Small intestine (tissue), 7 donors: Measurements from ENCODE around the gene MCTP1. TPM values are rescaled to one million over a fixed set of nuclear protein-coding genes. Genes with fewer than 3 reads are reported as not detected.

Experiments used
- DNase-seq, 2 donors: peaks; one replicate each; pipeline versions ENCODE4 v3.0.0 to v3.0.0-alpha.2; 2013
- FAIRE-seq: peaks from 2 replicates; lab custom pipeline; 2012; peaks lifted over from hg19 to GRCh38; lab: Jason Lieb, UNC
- H3K27ac ChIP-seq, 3 donors: one replicate each; pipeline ENCODE4 v1.5.1; 2013; ENCODE audit warnings: low read length in 2 of 3, mild to moderate bottlenecking in 2 of 3, control low read depth in 1 of 3, inconsistent platforms in 1 of 3, low read depth in 1 of 3, moderate library complexity in 1 of 3
- H3K27me3 ChIP-seq, 3 donors: one replicate each; pipeline ENCODE4 v1.6.1; 2013; ENCODE audit warnings: low read length in 3 of 3, inconsistent platforms in 1 of 3; ENCODE audit not compliant: control insufficient read depth in 3 of 3, insufficient read depth in 3 of 3
- H3K36me3 ChIP-seq, 3 donors: one replicate each; pipeline ENCODE4 v1.6.1; 2013; ENCODE audit warnings: low read length in 3 of 3, inconsistent platforms in 1 of 3, low read depth in 1 of 3, mild to moderate bottlenecking in 1 of 3, moderate library complexity in 1 of 3; ENCODE audit not compliant: control insufficient read depth in 3 of 3, insufficient read depth in 2 of 3
- H3K4me1 ChIP-seq, 3 donors: one replicate each; pipeline ENCODE4 v1.6.1; 2013; ENCODE audit warnings: low read length in 2 of 3, inconsistent platforms in 1 of 3, low read depth in 1 of 3, mild to moderate bottlenecking in 1 of 3, moderate library complexity in 1 of 3; ENCODE audit not compliant: control insufficient read depth in 3 of 3, insufficient read depth in 2 of 3
- H3K4me3 ChIP-seq, 3 donors: one replicate each; pipeline ENCODE4 v1.5.1; 2013; ENCODE audit warnings: low read length in 3 of 3, control low read depth in 1 of 3, inconsistent platforms in 1 of 3, low read depth in 1 of 3, mild to moderate bottlenecking in 1 of 3, moderate library complexity in 1 of 3
- H3K9me3 ChIP-seq, 2 donors: one replicate each; pipeline ENCODE4 v1.6.1; 2013; ENCODE audit warnings: low read depth in 1 of 2, low read length in 1 of 2; ENCODE audit not compliant: control insufficient read depth in 2 of 2, insufficient read depth in 1 of 2
- WGBS, 3 donors: extraction: QIAGEN DNeasy Blood & Tissue Kit; methylation state at CpG; one replicate each; pipeline ENCODE4 v1.1.7; 2013; 5-methylcytosine and 5-hydroxymethylcytosine counted together
- polyA plus RNA-seq, 4 donors: library from polyadenylated mRNA; stranded (reverse) in 3 of 4; unstranded in 1 of 4; fragments of 200-250 nt in 3 of 4; fragments of 120-200 nt in 1 of 4; gene quantifications; one replicate each; pipeline versions ENCODE4 v1.2.1 to v1.2.3, GENCODE V29; 2013
- donor health status: healthy with polysubstance abuse.
- donor health status: control.
- donor health status: control.
- donor health status: Bipolar disorder and iron deficiency.
- donor health status: healthy.

MCTP1 gene
- polyA plus RNA-seq, 4 donors, result 0.22 to 6.1 (median 2.3) TPM

DNA sequence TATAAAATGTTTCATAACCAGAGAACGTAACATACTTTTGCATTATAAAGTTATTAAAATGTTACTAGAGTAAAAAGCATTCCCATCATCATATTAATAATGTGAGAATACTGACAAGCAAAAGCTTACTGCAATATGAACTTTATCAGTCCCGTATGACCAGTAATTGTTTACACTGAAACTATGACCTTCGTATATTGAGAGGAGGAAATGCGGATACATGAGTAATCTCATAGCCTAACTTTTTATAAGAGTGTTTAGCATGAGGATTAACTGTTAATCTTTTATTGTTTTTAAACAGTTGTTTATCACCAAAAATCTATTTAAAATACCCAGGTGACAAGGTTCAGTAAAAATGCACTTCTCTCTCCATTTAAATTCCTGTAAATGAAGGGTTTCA, 394.0 kb downstream of the MCTP1 start:
- no peaks in the 10 kb centered on the region for H3K27me3 ChIP-seq
- no peak for DNase-seq
- FAIRE-seq, result no peak
- no peak overlapping the region for H3K4me3 ChIP-seq
- WGBS, 3 donors, result 28 to 53% (median 35%) methylated on average over 4 of the region's 4 CpGs
- no peaks in the 10 kb centered on the region for H3K4me1 ChIP-seq
- H3K27ac ChIP-seq, result no peak overlapping the region
- no peaks in the 10 kb centered on the region for H3K36me3 ChIP-seq
- H3K9me3 ChIP-seq, result no peaks in the 10 kb centered on the region

DNA sequence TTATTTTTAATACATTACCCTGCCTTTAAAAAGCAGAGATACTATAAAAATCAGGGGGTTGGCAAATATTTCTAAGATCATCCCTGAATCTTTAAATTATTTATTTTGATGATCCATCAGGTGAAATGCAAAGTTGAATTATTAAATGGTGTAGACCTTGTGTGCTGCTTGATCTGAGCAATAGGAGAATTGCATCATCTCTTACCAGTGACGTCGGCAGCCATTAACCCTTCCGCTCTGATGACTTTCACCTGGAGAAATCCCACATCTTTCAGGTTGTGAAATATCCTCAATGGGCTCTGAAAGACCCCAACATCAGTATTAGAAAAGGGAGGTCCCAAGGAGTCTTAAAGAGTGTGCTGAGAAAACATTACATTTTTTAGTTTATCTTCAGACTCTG, 396.2 kb downstream of the MCTP1 start:
- no peaks in the 10 kb centered on the region for H3K9me3 ChIP-seq
- no peak for DNase-seq
- H3K4me3 ChIP-seq, result no peak overlapping the region
- H3K4me1 ChIP-seq, result no peaks in the 10 kb centered on the region
- H3K36me3 ChIP-seq, result no peaks in the 10 kb centered on the region
- 81 to 88% (median 81%) methylated on average over 3 of the region's 3 CpGs for WGBS, 3 donors
- no peak overlapping the region for H3K27ac ChIP-seq
- no peak for FAIRE-seq
- H3K27me3 ChIP-seq, result no peaks in the 10 kb centered on the region

DNA sequence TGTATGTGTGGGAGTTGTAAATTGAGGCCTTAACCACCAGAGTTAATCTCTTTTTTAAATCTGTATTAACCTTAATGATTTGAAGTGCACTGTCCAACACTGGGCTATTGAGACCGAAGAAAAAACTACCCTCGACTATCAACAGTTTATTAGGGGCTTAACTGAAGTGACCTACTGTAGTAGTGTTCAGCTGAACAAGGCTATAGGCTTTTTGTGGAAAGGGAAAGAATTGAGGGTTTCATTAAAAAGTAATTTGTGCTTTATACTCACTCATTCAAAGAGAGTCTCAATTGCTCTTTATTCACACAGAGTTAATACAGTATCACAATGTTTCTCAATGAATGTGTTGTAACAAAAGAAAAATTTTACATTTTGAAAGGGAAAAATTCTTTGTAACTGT, 399.0 kb downstream of the MCTP1 start:
- 71 to 89% (median 82%) methylated on average over 2 of the region's 2 CpGs for WGBS, 3 donors
- DNase-seq, result no peak
- Histone ChIP-seq H3K36me3 (no peaks in the 10 kb centered on the region), H3K9me3 (no peaks in the 10 kb centered on the region), H3K27ac (no peak overlapping the region), H3K27me3 (no peaks in the 10 kb centered on the region), H3K4me1 (no peaks in the 10 kb centered on the region), H3K4me3 (no peak overlapping the region)
- no peak for FAIRE-seq

DNA sequence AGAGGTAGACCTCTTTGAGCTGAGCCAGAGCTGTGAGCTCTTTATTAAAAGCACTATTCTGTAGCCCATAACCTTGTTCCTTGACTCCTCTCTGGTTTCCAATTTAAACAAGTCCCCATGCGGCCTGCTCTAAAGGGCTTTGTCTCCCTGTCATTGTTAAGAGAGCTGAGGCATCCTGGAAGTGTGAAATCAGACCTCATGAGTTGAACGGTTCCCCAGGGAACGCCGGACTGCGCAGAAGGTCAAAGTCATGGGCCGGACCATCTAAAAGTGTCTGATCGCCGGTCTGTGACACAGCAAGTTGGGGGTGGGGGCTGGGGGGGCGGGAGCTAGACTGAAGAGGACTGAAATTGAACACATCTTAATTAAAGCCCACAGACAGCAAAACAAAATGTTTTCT, 400.6 kb downstream of the MCTP1 start:
- FAIRE-seq (no peak), DNase-seq (no peak)
- no peak overlapping the region for H3K4me3 ChIP-seq
- H3K36me3 ChIP-seq, result no peaks in the 10 kb centered on the region
- 68 to 73% (median 71%) methylated on average over 9 of the region's 9 CpGs for WGBS, 3 donors
- H3K27ac ChIP-seq, result no peak overlapping the region
- no peaks in the 10 kb centered on the region for H3K27me3 ChIP-seq
- no peaks in the 10 kb centered on the region for H3K4me1 ChIP-seq
- no peaks in the 10 kb centered on the region for H3K9me3 ChIP-seq

DNA sequence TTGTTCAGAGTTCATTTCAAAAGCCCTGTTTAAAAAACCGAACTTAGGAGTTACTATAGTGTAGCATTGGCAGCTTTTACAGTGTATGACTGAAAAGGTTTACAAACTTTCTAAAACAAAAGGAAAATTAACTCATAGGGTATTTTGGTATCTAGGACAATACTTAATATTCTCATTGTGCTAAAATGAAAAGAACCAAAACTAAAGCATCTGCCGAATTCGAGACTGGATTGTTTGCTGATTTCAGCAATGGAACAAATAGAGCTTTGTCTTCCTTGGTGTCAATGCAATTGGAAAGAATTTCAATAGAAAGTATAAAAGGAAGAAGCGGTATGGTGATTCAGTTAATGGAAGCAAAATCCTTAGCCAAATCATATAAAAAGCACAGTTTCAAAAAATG, 412.4 kb downstream of the MCTP1 start:
- Histone ChIP-seq H3K4me3 (no peak overlapping the region), H3K27ac (no peak overlapping the region), H3K4me1 (no peaks in the 10 kb centered on the region), H3K27me3 (no peaks in the 10 kb centered on the region), H3K9me3 (no peaks in the 10 kb centered on the region), H3K36me3 (no peaks in the 10 kb centered on the region)
- FAIRE-seq (no peak), DNase-seq (no peak)
- 80 to 82% (median 80%) methylated on average over 4 of the region's 4 CpGs for WGBS, 3 donors

DNA sequence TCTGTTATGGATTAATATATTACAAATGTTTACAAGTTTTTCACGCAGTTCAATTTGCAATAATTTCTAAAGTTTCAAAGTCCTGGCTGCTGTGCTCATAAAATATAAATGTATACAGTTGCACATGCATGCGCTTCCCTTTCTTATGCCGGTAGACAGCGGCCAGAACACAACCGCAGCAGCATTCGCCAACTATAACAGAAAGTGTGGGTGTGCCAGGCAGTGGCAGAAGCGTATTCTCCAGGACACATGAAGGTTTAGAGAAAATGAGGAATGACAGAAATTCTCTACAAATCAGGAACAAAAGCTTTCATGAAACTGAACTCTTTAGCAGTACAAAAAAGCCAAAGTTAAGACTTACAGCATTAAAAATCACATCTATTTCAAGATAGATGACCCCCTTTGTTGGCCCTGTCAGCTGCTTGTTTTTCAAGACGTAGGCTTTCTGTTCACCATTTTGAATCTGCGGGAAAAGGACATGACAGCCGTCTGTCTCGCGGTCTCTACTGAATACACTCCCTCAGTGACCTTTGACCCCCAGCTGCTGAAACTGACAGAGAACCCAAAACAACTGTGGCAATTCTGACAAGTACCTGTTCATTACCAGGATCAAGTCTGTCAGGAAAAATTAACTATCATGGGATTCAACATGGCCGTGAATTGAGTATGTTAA, 414.2 kb downstream of the MCTP1 start:
- FAIRE-seq (no peak), DNase-seq (peak in 1 of 2 donors; percentile 1)
- Histone ChIP-seq H3K9me3 (no peaks in the 10 kb centered on the region), H3K4me3 (no peak overlapping the region), H3K27ac (no peak overlapping the region), H3K27me3 (no peaks in the 10 kb centered on the region), H3K4me1 (no peaks in the 10 kb centered on the region), H3K36me3 (no peaks in the 10 kb centered on the region)
- WGBS, 3 donors, result 75 to 81% (median 79%) methylated on average over 13 of the region's 13 CpGs

DNA sequence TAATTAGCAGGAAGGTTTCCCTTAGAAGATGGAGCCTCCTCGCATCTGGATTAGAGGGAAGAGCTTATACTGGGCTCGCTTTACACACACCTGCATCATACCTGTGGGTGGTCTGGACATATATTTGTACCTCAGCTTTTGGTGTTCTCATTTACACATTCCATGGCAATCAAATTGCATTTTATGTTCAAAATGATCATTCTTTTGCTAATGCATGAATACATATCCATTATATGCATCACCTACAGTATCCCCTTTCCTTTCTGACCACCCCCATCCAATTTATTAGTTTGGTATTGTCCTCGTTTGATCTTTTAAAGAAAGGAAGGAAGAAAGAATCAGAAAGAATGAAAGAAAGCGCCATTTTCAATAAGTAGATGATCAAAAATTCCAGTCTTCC, 415.0 kb downstream of the MCTP1 start:
- WGBS, 3 donors, result 82 to 94% (median 89%) methylated on average over 4 of the region's 4 CpGs
- DNase-seq (no peak), FAIRE-seq (no peak)
- no peaks in the 10 kb centered on the region for H3K4me1 ChIP-seq
- H3K36me3 ChIP-seq, result no peaks in the 10 kb centered on the region
- no peaks in the 10 kb centered on the region for H3K27me3 ChIP-seq
- H3K9me3 ChIP-seq, result no peaks in the 10 kb centered on the region
- H3K27ac ChIP-seq, result no peak overlapping the region
- no peak overlapping the region for H3K4me3 ChIP-seq

DNA sequence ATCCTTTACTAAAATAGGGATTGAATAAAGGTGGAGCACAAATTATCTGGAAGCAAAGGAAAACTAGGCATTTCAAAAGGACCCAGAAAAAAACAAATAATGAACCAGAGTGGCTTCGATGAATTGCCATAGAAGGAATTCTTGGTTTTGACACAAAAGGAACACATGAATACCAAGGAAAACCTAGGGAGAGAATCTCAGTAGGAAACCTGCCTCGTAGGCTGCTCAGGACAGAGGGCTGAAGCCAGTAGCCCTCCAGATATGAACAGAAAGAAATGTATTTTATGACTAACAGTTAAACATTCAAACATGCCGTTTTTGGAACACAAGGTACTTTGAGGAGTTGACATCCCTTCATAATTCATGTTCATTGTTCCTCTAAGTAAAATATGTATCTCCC, 420.9 kb downstream of the MCTP1 start:
- Histone ChIP-seq H3K4me3 (no peak overlapping the region), H3K27me3 (no peaks in the 10 kb centered on the region), H3K9me3 (no peaks in the 10 kb centered on the region), H3K27ac (no peak overlapping the region), H3K36me3 (no peaks in the 10 kb centered on the region), H3K4me1 (no peaks in the 10 kb centered on the region)
- DNase-seq, result no peak
- FAIRE-seq, result no peak
- WGBS, 3 donors, result 53 to 70% (median 56%) methylated on average over 3 of the region's 3 CpGs

DNA sequence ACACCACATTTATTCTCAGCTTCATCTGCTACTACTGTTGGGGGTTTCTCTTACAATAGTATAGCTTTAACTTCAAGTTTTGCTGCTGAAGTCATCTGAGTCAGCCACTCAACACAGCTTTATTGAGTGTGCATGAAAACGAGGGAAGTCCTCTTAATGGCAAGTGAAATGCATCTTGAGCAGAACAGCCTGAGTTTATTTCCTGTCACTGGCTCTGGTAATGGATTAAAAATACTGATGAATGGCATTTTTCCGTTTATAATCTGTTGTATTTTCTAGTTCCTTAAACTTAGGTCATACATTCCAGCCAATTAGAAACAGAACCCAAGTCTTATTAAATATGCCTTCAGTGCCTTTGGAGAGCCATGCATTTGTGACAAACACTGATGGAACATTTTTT, 427.8 kb downstream of the MCTP1 start:
- Histone ChIP-seq H3K9me3 (no peaks in the 10 kb centered on the region), H3K4me3 (no peak overlapping the region), H3K4me1 (no peaks in the 10 kb centered on the region), H3K27ac (no peak overlapping the region), H3K36me3 (no peaks in the 10 kb centered on the region), H3K27me3 (no peaks in the 10 kb centered on the region)
- no peak for FAIRE-seq
- WGBS, 3 donors, result 29 to 42% (median 29%) methylated on average over 2 of the region's 2 CpGs
- no peak for DNase-seq
